H1 (cell line): ENCODE measurements around the gene CD300LG. TPM values are rescaled to one million over a fixed set of nuclear protein-coding genes. Genes with fewer than 3 reads are reported as not detected.
"Not testable (repeated sequence)": the region's sequence is repeated elsewhere in the genome, so short reads cannot be mapped to it uniquely, and the experiment has no call there.

Source experiments
- CTCF ChIA-PET: fragments of 300-600 bp; sonication (Branson Sonifier 250); formaldehyde crosslinking; loops from one replicate; lab custom pipeline; 2021; ENCODE audit not compliant: partially characterized antibody; lab: Charles Lee
- POLR2A ChIA-PET: fragments of 300-600 bp; sonication (Branson Sonifier 250); formaldehyde crosslinking; loops from one replicate; lab custom pipeline; 2021; ENCODE audit warnings: inconsistent platforms; ENCODE audit not compliant: partially characterized antibody; lab: Charles Lee
- DNase-seq, 2 experiments: peaks; one replicate each; pipeline versions ENCODE4 v3.0.0 to v3.0.0-alpha.2; 2010 to 2022; ENCODE audit warnings: low spot score in 2 of 2, low read depth in 1 of 2, mixed read lengths in 1 of 2
- FAIRE-seq: peaks from 2 replicates; lab custom pipeline; 2011; peaks lifted over from hg19 to GRCh38; lab: Jason Lieb, UNC
- H2AFZ ChIP-seq: 2 replicates; pipeline ENCODE4 v1.8.1; 2012; ENCODE audit warnings: low read length, inconsistent platforms
- H2AK5ac ChIP-seq: 2 replicates; pipeline ENCODE4 v1.6.1; 2013; ENCODE audit warnings: low read depth, low read length
- H2BK120ac ChIP-seq: replicated peaks from 2 replicates; pipeline ENCODE3; 2013; ENCODE audit warnings: low read depth, low read length, inconsistent platforms
- H2BK12ac ChIP-seq: 2 replicates; pipeline ENCODE4 v1.6.1; 2013; ENCODE audit warnings: low read depth, low read length
- H2BK15ac ChIP-seq: 2 replicates; pipeline ENCODE4 v1.6.1; 2013; ENCODE audit warnings: low read length
- H2BK20ac ChIP-seq: 2 replicates; pipeline ENCODE4 v1.6.1; 2013; ENCODE audit warnings: low read length
- H2BK5ac ChIP-seq: 2 replicates; pipeline ENCODE4 v1.6.1; 2013; ENCODE audit warnings: low read depth, low read length
- H3K14ac ChIP-seq: 2 replicates; pipeline ENCODE4 v1.6.1; 2013; ENCODE audit warnings: inconsistent platforms; ENCODE audit not compliant: insufficient read length
- H3K18ac ChIP-seq: 2 replicates; pipeline ENCODE4 v1.6.1; 2013; ENCODE audit warnings: low read length; ENCODE audit errors: extremely low read depth
- H3K23ac ChIP-seq: 2 replicates; pipeline ENCODE4 v1.6.1; 2013; ENCODE audit warnings: inconsistent platforms; ENCODE audit not compliant: insufficient read length
- H3K23me2 ChIP-seq: 2 replicates; pipeline ENCODE4 v1.6.1; 2013; ENCODE audit warnings: low read depth, low read length
- H3K27ac ChIP-seq: 2 replicates; pipeline ENCODE4 v1.6.1; 2011; ENCODE audit warnings: low read depth, low read length, inconsistent platforms
- H3K27me3 ChIP-seq, 4 experiments: replicated peaks in 1 of 4; 1 replicate in 1 of 4; 2 replicates in 3 of 4; pipeline versions ENCODE4 v1.6.1 to v1.8.1; 2011 to 2013; ENCODE audit warnings: low read length in 3 of 4, mild to moderate bottlenecking in 3 of 4, inconsistent platforms in 2 of 4, mixed read lengths in 2 of 4, moderate library complexity in 1 of 4; ENCODE audit not compliant: control insufficient read depth in 3 of 4, insufficient read depth in 3 of 4; ENCODE audit errors: extremely low read depth in 1 of 4
- H3K36me3 ChIP-seq, 4 experiments: 2 replicates each; pipeline versions ENCODE4 v1.6.1 to v1.8.1; 2011 to 2013; ENCODE audit warnings: mild to moderate bottlenecking in 4 of 4, low read length in 3 of 4, moderate library complexity in 2 of 4, control low read depth in 1 of 4, inconsistent platforms in 1 of 4; ENCODE audit not compliant: insufficient read depth in 4 of 4, control insufficient read depth in 2 of 4
- H3K4ac ChIP-seq: replicated peaks from 2 replicates; pipeline ENCODE3; 2013; ENCODE audit warnings: low read length, low read depth, mixed read lengths, inconsistent platforms; ENCODE audit not compliant: insufficient read length
- H3K4me1 ChIP-seq, 4 experiments: replicated peaks in 1 of 4; 1 replicate in 1 of 4; 2 replicates in 3 of 4; pipeline versions ENCODE4 v1.6.1 to v1.8.1; 2011 to 2013; ENCODE audit warnings: low read length in 3 of 4, inconsistent platforms in 2 of 4, mixed read lengths in 1 of 4; ENCODE audit not compliant: insufficient read depth in 4 of 4, control insufficient read depth in 3 of 4
- H3K4me2 ChIP-seq, 2 experiments: 2 replicates each; pipeline versions ENCODE4 v1.6.1 to v1.8.1; 2011 to 2013; ENCODE audit warnings: low read depth in 2 of 2, low read length in 2 of 2, control low read depth in 1 of 2, inconsistent platforms in 1 of 2, mild to moderate bottlenecking in 1 of 2; ENCODE audit not compliant: insufficient read depth in 1 of 2
- H3K4me3 ChIP-seq, 4 experiments: fragments of 200-600, 300-600 bp in 1 of 4; sonication (generic), shearing (Covaris generic), sonication (Bioruptor Twin) in 1 of 4; 2 replicates each; pipeline versions ENCODE4 v1.5.1 to v1.8.1; 2011 to 2016; ENCODE audit warnings: low read length in 4 of 4, low read depth in 3 of 4, control low read depth in 2 of 4, inconsistent platforms in 2 of 4, mild to moderate bottlenecking in 2 of 4, mixed read lengths in 1 of 4, moderate library complexity in 1 of 4; ENCODE audit not compliant: insufficient read depth in 2 of 4; ENCODE audit errors: extremely low read depth in 1 of 4
- H3K56ac ChIP-seq: replicated peaks from 2 replicates; pipeline ENCODE3; 2013; ENCODE audit warnings: low read depth, mild to moderate bottlenecking, mixed read lengths, low read length, inconsistent platforms; ENCODE audit not compliant: insufficient read length
- H3K79me1 ChIP-seq: 2 replicates; pipeline ENCODE4 v1.6.1; 2013; ENCODE audit warnings: low read depth, low read length, control low read depth
- H3K79me2 ChIP-seq, 2 experiments: 2 replicates each; pipeline versions ENCODE4 v1.6.1 to v1.8.1; 2012 to 2013; ENCODE audit warnings: low read length in 2 of 2, mild to moderate bottlenecking in 2 of 2, inconsistent platforms in 1 of 2; ENCODE audit not compliant: insufficient read depth in 2 of 2, control insufficient read depth in 1 of 2
- H3K9ac ChIP-seq, 4 experiments: replicated peaks in 1 of 4; 1 replicate in 1 of 4; 2 replicates in 3 of 4; pipeline versions ENCODE4 v1.6.1 to v1.8.1; 2011 to 2013; ENCODE audit warnings: low read depth in 3 of 4, low read length in 3 of 4, control low read depth in 2 of 4, mild to moderate bottlenecking in 2 of 4, moderate library complexity in 2 of 4, inconsistent platforms in 1 of 4; ENCODE audit errors: extremely low read depth in 1 of 4
- H3K9me3 ChIP-seq, 2 experiments: 2 replicates each; pipeline versions ENCODE4 v1.6.1 to v1.8.1; 2012 to 2013; ENCODE audit warnings: mild to moderate bottlenecking in 2 of 2, moderate library complexity in 2 of 2, control low read depth in 1 of 2, inconsistent platforms in 1 of 2, low read depth in 1 of 2, low read length in 1 of 2, mixed read lengths in 1 of 2; ENCODE audit not compliant: insufficient read depth in 2 of 2
- H4K20me1 ChIP-seq, 2 experiments: replicated peaks in 1 of 2; 2 replicates each; pipeline versions ENCODE3 to v1.8.1; 2011 to 2013; ENCODE audit warnings: inconsistent platforms in 2 of 2, low read length in 2 of 2, mild to moderate bottlenecking in 1 of 2; ENCODE audit not compliant: insufficient read depth in 2 of 2, control insufficient read depth in 1 of 2
- H4K5ac ChIP-seq: 2 replicates; pipeline ENCODE4 v1.6.1; 2013; ENCODE audit warnings: low read length, low read depth, mixed read lengths, inconsistent platforms; ENCODE audit not compliant: insufficient read length
- H4K8ac ChIP-seq: 2 replicates; pipeline ENCODE4 v1.8.0; 2013; ENCODE audit warnings: mild to moderate bottlenecking, moderate library complexity, low read length, inconsistent platforms; ENCODE audit not compliant: insufficient read depth; ENCODE audit errors: extremely low read depth
- H4K91ac ChIP-seq: replicated peaks from 2 replicates; pipeline ENCODE3; 2013; ENCODE audit warnings: low read length, mixed read lengths, inconsistent platforms; ENCODE audit not compliant: insufficient read length
- WGBS, 2 experiments: shearing (Covaris generic) in 1 of 2; methylation state at CpG; one replicate each; pipeline versions ENCODE4 v1.1.6 to v1.1.7; 2013 to 2015; ENCODE audit warnings: low lambda C conversion rate in 2 of 2, mixed read lengths in 2 of 2, inconsistent platforms in 1 of 2, low coverage in 1 of 2, missing lambda C conversion rate in 1 of 2; ENCODE audit not compliant: insufficient replicate concordance in 2 of 2, insufficient coverage in 1 of 2, insufficient read length in 1 of 2; ENCODE audit errors: extremely low coverage in 1 of 2, missing lambda C conversion rate in 1 of 2; 5-methylcytosine and 5-hydroxymethylcytosine counted together
- polyA plus RNA-seq, 7 experiments: library from polyadenylated mRNA; depleted of rRNA in 3 of 7; stranded (reverse) in 5 of 7; unstranded in 2 of 7; fragments of >200 nt in 5 of 7; fragments of 200-250 nt in 2 of 7; gene quantifications; 1 replicate in 5 of 7; 2 replicates in 1 of 7; 4 replicates in 1 of 7; pipeline versions ENCODE4 v1.2.1 to v1.2.3, GENCODE V29; 2011 to 2013; ENCODE audit warnings: missing spikeins in 2 of 7, mixed read lengths in 2 of 7
- total RNA-seq: library from RNA; stranded (reverse); fragmentation: NEBNext Ultra II Directional; extraction: Animal tissue kit (Norgen Biotek cat#: 25700); gene quantifications from 2 replicates; pipeline ENCODE4 v1.2.1, GENCODE V29; 2021

Gene CD300LG
- total and polyA plus RNA-seq, 2 of the 8 experiments (the other 6 are each of a cell fraction or from before 2014, with no cell fraction given): 0.06 TPM; not detected in 1

DNA sequence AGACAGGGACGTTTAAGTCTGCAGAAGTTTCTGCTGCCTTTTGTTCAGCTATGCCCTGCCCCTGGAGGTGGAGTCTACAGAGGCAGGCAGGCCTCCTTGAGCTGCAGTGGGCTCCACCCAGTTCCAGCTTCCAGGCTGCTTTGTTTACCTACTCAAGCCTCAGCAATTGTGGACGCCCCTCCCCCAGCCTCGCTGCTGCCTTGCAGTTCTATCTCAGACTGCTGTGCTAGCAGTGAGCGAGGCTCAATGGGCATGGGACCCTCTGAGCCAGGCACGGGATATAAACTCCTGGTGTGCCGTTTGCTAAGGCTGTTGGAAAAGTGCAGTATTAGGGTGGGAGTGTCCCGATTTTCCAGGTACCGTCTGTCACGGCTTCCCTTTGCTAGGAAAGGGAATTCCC is 49.0 kb upstream of the CD300LG start:
- H3K27me3 ChIP-seq, H2BK5ac ChIP-seq, H2BK20ac ChIP-seq, H4K91ac ChIP-seq, H3K36me3 ChIP-seq, H3K9ac ChIP-seq, H3K56ac ChIP-seq, H2AK5ac ChIP-seq, H2AFZ ChIP-seq, H3K18ac ChIP-seq, H3K79me2 ChIP-seq, H4K20me1 ChIP-seq, H2BK15ac ChIP-seq, H4K8ac ChIP-seq, H4K5ac ChIP-seq, H3K4me2 ChIP-seq, H2BK12ac ChIP-seq, H3K27ac ChIP-seq, H3K79me1 ChIP-seq, H3K14ac ChIP-seq, DNase-seq, H3K4ac ChIP-seq, H3K4me3 ChIP-seq, H3K23me2 ChIP-seq, H3K4me1 ChIP-seq, FAIRE-seq, H3K23ac ChIP-seq, H2BK120ac ChIP-seq: not testable (repeated sequence)
- POLR2A ChIA-PET: interaction anchor here (0.6 kb wide), 1 partner anchor 134 kb away, joined by 3 read pairs; no protein-coding TSS in a partner anchor
- peaks cover 5 to 11% of the 10 kb centered on the region in 2 experiments; a peak in 3 of 4 replicates for H3K9me3 ChIP-seq
- WGBS, 2 experiments: 87% methylated on average over 9 of the region's 9 CpGs; no CpG with 5 or more reads in 1 of the 2 experiments
- CTCF ChIA-PET: interaction anchor here (0.7 kb wide), 1 partner anchor 8 kb away, joined by 4 read pairs; no protein-coding TSS in a partner anchor
